Motor neuron (in vitro differentiated cells): ENCODE data around the gene SRPK3. TPM values are rescaled to one million over a fixed set of nuclear protein-coding genes. Genes with fewer than 3 reads are reported as not detected.
A peak's percentile ranks its signal among the peaks of the same experiment; 100 is the strongest.

Experiments
- ATAC-seq, 8 experiments: fragments of 200-7000 bp; cut with Tn5 transposase; replicated peaks in 6 of 8; 2 replicates each; pipeline ENCODE4 v1.8.0; 2021; ENCODE audit warnings: mild to moderate bottlenecking in 8 of 8, moderate library complexity in 8 of 8
- H3K27ac ChIP-seq, 2 donors: fragments of 250-450 bp; sonication (Bioruptor Pico); 2 replicates each; pipeline ENCODE4 v1.9.0; 2021; ENCODE audit warnings: antibody characterized with exemption in 2 of 2, mild to moderate bottlenecking in 2 of 2, moderate library complexity in 1 of 2
- H3K4me1 ChIP-seq, 2 donors: fragments of 250-450 bp; sonication (Bioruptor Pico); replicated peaks in 1 of 2; 2 replicates each; pipeline ENCODE4 v1.6.1; 2021; ENCODE audit warnings: antibody characterized with exemption in 2 of 2, mild to moderate bottlenecking in 2 of 2, moderate library complexity in 1 of 2
- H3K4me3 ChIP-seq, 5 donors: fragments of 250-450 bp; sonication (Bioruptor Pico); 2 replicates each; pipeline ENCODE4 v1.9.0; 2021; ENCODE audit warnings: antibody characterized with exemption in 5 of 5, mild to moderate bottlenecking in 5 of 5, moderate library complexity in 4 of 5
- WGBS, 10 experiments: fragments of 450-650 bp; shearing (Covaris generic); methylation state at CpG; one replicate each; pipeline ENCODE4 v1.0.0; 2022; 5-methylcytosine and 5-hydroxymethylcytosine counted together
- in situ Hi-C, 9 experiments: fragments of 400-800 bp; cut with MboI; loops; one replicate each; pipeline ENCODE4 v1.15.0; 2021; ENCODE audit warnings: low sequenced_read_pairs in 9 of 9, low pct_unique_long_range_greater_than_20kb in 2 of 9; ENCODE audit not compliant: unreplicated experiment in 9 of 9
- total RNA-seq, 8 experiments: library from RNA; unstranded; fragments of 300-600 nt; gene quantifications; 2 replicates each; pipeline versions ENCODE4 v1.2.3 to v1.2.4, GENCODE V29; 2022

The SRPK3 gene, protein sequence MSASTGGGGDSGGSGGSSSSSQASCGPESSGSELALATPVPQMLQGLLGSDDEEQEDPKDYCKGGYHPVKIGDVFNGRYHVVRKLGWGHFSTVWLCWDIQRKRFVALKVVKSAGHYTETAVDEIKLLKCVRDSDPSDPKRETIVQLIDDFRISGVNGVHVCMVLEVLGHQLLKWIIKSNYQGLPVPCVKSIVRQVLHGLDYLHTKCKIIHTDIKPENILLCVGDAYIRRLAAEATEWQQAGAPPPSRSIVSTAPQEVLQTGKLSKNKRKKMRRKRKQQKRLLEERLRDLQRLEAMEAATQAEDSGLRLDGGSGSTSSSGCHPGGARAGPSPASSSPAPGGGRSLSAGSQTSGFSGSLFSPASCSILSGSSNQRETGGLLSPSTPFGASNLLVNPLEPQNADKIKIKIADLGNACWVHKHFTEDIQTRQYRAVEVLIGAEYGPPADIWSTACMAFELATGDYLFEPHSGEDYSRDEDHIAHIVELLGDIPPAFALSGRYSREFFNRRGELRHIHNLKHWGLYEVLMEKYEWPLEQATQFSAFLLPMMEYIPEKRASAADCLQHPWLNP
- 1 to 10 TPM in 4 of 8 experiments, under 1 TPM in 4; 0.51 to 5.0 (median 0.93) TPM for total RNA-seq

DNA sequence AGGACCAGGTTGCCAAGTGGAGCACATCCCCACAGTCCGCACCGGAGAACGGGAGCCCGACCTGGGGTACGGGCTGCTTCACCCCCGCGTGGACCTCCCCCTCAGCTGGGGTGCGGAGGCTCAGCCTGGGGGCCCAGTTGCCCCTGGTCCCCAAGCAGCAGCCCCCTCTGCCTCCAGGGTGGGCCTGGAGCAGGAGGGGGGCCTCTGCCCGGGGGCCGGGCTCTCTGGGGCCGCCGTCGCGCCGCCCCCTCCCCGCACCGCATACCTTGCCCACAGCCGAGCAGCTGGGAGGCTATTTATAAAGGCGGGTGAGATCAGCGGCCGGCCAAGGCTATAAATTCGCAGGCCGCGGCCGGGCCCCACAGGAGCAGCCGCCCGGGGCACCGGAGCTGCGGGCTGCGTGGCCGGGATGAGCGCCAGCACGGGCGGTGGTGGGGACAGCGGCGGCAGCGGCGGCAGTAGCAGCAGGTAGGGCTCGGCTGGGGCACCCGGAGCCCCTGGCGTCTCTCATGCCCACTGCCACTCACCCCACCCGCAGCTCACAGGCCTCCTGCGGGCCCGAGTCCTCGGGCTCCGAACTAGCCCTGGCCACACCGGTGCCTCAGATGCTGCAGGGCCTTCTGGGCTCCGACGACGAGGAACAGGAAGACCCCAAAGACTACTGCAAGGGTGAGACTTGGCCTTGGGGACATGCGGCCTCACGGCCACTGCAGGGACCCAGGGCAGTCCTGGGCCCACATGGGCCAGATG lies at the start of gene SRPK3:
TSS of gene SRPK3 (plus strand) at position 364 of the 750 bp plus-strand sequence. CDS start at position 410, 46 bp downstream.
- H3K4me1 ChIP-seq: peaks cover 8 to 22% of the 10 kb centered on the region in 2 donors
- no CpG with 5 or more reads among the region's 52 CpGs for WGBS, 10 experiments
- peak within 1 kb of the TSS in 1 of 2 donors; percentile 88 for H3K27ac ChIP-seq
- H3K4me3 ChIP-seq: no peak within 1 kb of the TSS
- peak; percentile 47 to 87 (median 53) for ATAC-seq
- in situ Hi-C loops: no loop called here

DNA sequence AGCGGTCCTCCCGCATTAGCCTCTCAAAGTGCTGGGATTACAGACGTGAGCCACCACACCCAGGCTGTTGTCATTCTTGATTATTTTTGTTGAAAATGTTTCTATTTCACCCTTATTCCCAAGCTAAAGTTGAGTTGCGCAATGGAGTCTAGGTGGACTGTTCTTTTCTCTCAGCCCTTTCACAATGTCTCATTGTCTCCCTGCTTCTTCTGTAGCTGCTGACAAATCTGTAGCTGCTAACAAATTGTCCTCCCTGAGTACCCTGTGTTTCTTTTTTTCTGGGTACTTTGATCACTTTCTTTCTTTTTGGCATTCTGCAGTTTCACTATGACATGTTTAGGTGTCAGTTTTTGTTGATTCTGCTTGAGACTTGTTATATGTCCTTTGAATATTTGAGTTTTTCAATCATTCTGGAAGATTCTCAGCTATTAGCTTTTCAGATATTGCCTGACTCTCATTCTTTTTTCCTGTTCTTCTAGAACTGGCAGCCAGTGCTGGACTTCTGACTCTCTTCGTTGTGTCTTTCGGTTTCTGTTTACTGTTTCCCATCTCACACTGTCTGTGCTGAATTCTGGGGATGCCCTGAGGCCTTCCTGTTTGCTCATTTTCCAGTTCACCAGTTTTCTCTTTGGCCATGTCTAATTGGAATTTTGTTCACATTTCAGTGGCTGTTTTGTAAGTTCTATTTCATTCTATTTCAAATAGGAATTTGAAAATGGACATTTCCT lies 49.6 kb upstream of the SRPK3 start:
- no peak overlapping the region for H3K4me3 ChIP-seq
- H3K4me1 ChIP-seq: peaks cover 13 to 14% of the 10 kb centered on the region in 2 donors
- in situ Hi-C loops: no loop called here
- WGBS, 10 experiments: 55 to 100% (median 87%) methylated on average over 2 to 6 of the region's 6 CpGs; no CpG with 5 or more reads in 4 of the 10 experiments
- no peak overlapping the region for H3K27ac ChIP-seq
- no peak for ATAC-seq

DNA sequence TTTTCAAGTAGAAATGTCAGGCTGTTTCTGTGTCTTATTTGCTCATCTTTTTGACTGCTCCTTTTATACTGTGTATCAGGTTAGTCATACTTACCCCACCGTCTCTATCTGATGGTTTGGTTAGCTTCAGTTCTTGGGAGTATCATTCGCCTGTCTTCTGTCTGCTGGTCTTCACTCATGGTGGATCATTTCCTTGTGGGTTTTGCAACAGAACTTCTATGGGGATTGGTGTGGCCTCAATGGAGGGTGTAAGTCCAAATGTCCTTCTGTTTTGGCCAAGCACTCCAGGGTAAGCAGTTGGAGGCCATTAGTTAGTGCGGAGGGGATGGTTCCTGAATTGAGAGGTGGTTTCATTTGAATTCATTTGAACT lies 49.0 kb upstream of the SRPK3 start:
- 50 to 100% (median 76%) methylated on average over 1 to 2 of the region's 3 CpGs; no CpG with 5 or more reads in 5 of the 10 experiments for WGBS, 10 experiments

DNA sequence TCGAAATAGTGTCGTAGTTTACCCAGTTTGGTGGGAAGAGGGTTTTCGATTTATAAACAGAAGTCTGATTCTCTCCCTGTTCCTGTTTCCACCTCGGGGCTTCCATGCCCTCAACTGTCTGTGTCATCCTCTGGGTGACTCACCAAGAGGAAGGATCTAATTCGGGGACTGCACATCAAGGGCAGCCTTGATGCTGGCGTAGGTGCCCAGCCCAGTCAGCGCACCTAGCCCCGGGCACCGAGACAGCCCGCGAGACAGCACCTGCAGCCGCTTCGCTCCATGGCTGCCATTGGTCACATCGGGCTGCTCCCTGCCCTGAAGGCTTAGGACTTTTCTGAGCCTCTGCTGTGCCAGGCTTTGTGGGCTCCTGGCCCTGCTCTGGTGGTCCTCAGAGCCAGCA lies 48.4 kb upstream of the SRPK3 start:
- WGBS, 10 experiments: 72 to 100% (median 87%) methylated on average over 1 to 9 of the region's 14 CpGs; no CpG with 5 or more reads in 6 of the 10 experiments
- Histone ChIP-seq H3K4me1 (peaks cover 2 to 3% of the 10 kb centered on the region in 2 donors), H3K4me3 (no peak overlapping the region), H3K27ac (no peak overlapping the region)
- ATAC-seq: no peak
- in situ Hi-C loops: no loop called here

More for the DNA sequence above, 49.0 kb upstream of the SRPK3 start:
- Histone ChIP-seq H3K27ac (no peak overlapping the region), H3K4me3 (no peak overlapping the region), H3K4me1 (peaks cover 8 to 9% of the 10 kb centered on the region in 2 donors)
- in situ Hi-C loops: no loop called here
- ATAC-seq: no peak

DNA sequence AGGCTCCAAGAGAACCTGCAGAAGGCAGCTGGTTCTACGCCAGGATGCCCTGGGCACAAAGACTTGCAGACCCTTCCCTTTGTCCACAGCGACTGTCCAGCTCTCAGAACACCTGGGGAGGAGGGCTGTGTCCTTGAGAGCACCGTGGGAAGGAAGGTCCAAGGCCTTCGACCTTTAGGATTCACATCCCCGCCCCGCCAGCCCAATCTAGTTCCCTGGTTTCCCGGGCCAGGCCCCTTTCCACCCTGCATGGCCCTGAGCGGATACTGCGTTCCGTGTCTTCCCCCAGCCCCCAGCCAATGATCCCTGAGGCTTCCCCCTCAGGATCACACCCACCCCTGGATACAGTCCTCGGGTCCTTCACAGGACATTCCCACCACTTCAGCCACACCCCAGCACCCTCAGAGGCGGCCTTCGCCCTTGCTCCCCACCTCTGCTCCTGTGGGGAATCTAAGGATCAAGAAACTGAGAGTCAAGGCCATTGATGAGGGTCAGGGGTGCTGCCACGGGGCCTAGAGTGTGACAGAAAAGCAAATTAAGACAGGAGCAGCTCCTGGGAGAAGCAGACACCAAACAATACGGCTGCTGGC lies 47.1 kb upstream of the SRPK3 start:
- in situ Hi-C loops: no loop called here
- WGBS, 10 experiments: no CpG with 5 or more reads among the region's 15 CpGs
- Histone ChIP-seq H3K27ac (no peak overlapping the region), H3K4me1 (no peaks in the 10 kb centered on the region), H3K4me3 (no peak overlapping the region)
- ATAC-seq: no peak

DNA sequence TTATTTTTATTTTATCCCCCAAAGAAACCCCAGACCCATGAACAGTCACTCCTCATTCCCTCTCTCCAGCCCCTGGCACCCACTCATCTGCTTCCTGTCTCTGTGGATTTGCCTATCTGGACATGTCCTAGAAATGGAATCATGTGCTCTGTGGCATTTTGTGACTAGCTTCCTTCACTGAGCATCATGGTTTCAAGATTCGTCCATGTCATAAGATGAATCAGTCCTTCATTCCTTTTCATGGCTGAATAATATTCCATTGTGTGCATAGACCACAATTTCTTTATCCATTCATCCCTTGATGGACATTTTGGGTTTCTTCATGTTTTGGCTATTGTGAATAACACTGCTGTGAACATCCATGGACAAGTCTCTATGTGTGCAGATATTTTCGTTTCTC lies 46.0 kb upstream of the SRPK3 start:
- no peak overlapping the region for H3K4me3 ChIP-seq
- H3K4me1 ChIP-seq: no peaks in the 10 kb centered on the region
- no peak for ATAC-seq
- H3K27ac ChIP-seq: no peak overlapping the region
- WGBS, 10 experiments: 60 to 100% (median 82%) methylated on average over 1 of the region's 2 CpGs; no CpG with 5 or more reads in 6 of the 10 experiments
- in situ Hi-C loops: no loop called here

DNA sequence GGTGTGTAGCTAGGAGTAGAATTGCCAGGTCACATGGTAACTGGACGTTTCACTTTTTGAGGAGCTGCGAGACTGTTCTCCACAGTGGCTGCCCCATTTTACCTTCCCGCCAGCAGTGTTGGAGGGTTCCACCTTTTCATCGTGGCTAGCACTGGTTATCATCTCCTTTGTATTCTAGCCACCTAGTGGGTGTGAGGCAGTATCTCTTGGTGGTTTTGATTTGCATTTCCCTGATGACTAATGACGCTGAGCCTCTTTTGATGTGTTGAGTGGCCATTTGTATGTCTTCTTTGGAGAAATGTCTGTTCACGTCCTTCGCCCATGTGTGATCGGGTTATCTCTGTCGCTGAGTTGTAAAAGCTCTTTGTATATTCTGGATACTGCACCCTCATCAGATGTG lies 45.6 kb upstream of the SRPK3 start:
- 40 to 71% (median 59%) methylated on average over 1 to 7 of the region's 9 CpGs; no CpG with 5 or more reads in 5 of the 10 experiments for WGBS, 10 experiments
- in situ Hi-C loops: no loop called here
- Histone ChIP-seq H3K4me1 (no peaks in the 10 kb centered on the region), H3K4me3 (no peak overlapping the region), H3K27ac (no peak overlapping the region)
- peak in 2 of 8 experiments; percentile 67 to 70 for ATAC-seq

DNA sequence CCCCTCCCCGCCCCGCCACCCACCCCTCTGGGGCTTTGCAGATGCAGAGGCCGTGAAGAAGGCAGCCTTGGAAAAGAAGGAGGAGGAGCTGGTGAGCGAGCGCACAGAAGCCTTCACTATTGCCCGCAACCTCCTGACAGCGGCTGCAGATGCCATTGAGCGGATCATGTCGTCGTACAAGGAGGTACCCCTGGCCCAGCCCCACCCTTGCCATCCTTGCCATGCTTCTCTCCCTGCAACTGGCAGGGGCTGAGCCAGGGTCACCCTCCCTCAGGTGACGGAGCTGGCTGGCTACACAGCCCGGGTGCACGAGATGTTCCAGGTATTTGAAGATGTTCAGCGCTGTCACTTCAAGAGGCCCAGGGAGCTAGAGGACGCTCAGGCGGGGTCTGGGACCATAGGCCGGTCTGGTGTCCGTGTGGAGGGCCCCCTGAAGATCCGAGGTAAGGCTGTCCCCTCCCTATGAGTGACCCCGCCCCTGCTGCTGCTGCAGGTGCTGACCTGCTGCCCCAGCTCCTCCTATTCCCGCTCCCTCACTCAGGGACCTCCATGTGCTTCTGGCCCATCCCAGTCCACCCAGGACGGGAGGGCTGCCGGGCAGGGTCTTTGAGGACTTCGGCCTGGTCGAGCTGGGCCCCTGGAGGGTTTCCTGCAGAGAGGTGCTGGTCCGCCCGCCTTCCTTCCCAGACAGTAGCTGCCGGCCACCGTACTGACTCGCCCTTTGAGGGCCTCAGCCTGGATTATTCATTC lies 44.6 kb upstream of the SRPK3 start:
- ATAC-seq: no peak
- Histone ChIP-seq H3K4me1 (no peaks in the 10 kb centered on the region), H3K27ac (no peak overlapping the region), H3K4me3 (no peak overlapping the region)
- WGBS, 10 experiments: 32 to 90% (median 75%) methylated on average over 2 to 4 of the region's 30 CpGs; no CpG with 5 or more reads in 7 of the 10 experiments
- in situ Hi-C loops: no loop called here

DNA sequence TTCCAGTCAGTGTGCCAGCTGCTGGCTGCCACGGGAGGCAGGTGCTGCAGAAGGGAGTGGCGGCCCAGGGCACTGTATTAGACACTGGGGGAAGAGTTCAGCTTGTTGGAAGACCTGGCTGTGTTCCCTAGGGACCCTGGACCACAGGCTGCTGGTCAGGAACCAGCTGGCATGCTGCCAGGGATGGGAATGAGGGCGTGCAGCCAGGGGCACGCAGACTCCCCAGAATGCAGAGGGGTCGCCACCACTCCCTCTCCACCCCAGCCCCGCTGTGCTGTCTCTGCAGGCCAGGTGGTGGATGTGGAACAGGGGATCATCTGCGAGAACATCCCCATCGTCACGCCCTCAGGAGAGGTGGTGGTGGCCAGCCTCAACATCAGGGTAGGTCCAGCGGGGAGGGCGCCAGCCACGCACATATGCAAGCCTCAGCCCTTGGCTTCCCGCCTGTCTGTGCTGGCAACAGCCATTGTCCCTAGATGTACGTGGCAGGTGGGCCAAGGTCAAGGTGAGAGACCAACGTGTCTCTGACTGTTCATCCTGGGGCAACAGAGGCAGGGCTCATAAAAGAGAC lies 43.9 kb upstream of the SRPK3 start:
- in situ Hi-C loops: no loop called here
- Histone ChIP-seq H3K4me3 (no peak overlapping the region), H3K4me1 (no peaks in the 10 kb centered on the region), H3K27ac (no peak overlapping the region)
- ATAC-seq: no peak
- WGBS, 10 experiments: 79% methylated on average over 5 of the region's 15 CpGs; no CpG with 5 or more reads in 9 of the 10 experiments

DNA sequence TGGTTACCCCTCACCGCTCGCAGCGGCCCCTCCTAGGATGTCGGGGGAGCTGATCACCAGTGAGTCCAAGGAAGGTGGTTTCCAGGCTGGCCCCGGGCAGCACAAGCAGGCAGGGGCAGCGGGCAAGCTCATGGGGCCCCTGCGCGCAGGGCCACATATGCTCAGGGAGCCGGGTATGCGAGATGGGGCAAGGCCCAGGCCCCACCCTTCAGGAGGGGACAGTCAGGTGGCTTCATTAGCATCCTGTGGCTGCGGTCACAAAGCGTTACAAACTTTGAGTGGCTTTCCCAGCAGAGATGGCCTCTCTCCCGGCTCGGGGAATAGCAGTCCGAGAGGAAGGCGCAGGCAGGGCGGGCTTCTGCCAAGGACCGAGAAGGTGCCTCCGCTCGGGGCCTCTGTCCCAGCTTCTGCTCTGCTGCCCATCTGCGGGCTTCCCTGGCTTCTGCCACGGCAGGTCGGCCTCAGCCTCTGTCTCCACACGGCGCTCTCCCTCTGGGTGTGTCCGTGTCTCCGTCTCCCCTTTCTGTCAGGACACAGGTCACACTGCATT lies 42.7 kb upstream of the SRPK3 start:
- H3K27ac ChIP-seq: no peak overlapping the region
- peak in 1 of 8 experiments; percentile 17 for ATAC-seq
- no CpG with 5 or more reads among the region's 27 CpGs for WGBS, 10 experiments
- H3K4me3 ChIP-seq: no peak overlapping the region
- in situ Hi-C loops: no loop called here
- peaks cover 3 to 5% of the 10 kb centered on the region in 2 donors for H3K4me1 ChIP-seq

DNA sequence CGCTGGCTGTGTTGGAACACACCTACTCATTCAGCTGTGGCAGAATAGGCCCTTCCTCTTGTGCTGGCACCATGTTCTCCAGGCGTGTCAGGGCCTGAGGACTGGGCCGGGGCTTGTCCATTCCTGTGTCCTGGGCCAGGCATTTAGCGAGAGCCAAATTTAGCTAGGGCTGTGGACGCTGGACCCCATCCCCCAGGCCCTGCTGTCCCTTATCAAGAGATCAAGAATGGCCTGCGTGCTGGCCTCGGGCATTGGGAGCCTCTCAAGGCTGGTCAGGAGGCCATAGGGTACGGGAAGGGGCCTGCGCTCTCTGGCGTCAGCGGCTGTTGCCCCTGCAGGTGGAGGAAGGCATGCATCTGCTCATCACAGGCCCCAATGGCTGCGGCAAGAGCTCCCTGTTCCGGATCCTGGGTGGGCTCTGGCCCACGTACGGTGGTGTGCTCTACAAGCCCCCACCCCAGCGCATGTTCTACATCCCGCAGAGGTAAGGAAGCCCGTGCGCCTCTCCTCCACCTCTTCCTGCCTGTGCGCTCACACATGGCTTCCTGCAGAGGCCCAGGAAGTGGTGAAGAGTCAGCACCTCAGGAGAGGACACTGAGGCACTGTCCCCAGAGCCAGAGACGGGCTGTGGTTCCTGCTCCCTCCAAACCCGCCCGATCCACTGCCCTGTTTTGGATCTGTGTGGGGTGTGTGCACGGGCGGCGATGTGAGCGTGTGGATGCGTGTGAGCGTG lies 40.9 kb upstream of the SRPK3 start:
- WGBS, 10 experiments: 60 to 93% (median 76%) methylated on average over 1 to 6 of the region's 29 CpGs; no CpG with 5 or more reads in 7 of the 10 experiments
- no peak overlapping the region for H3K4me3 ChIP-seq
- in situ Hi-C loops: no loop called here
- ATAC-seq: no peak
- no peak overlapping the region for H3K27ac ChIP-seq
- peaks cover 10 to 12% of the 10 kb centered on the region in 2 donors for H3K4me1 ChIP-seq
